ENCODE results near the gene TANGO6. TPM values are rescaled to one million over a fixed set of nuclear protein-coding genes. Genes with fewer than 3 reads are reported as not detected.

Gene TANGO6
- total RNA-seq, 2 donors from 2014 or later, result 6.4 to 10.9 TPM

DNA sequence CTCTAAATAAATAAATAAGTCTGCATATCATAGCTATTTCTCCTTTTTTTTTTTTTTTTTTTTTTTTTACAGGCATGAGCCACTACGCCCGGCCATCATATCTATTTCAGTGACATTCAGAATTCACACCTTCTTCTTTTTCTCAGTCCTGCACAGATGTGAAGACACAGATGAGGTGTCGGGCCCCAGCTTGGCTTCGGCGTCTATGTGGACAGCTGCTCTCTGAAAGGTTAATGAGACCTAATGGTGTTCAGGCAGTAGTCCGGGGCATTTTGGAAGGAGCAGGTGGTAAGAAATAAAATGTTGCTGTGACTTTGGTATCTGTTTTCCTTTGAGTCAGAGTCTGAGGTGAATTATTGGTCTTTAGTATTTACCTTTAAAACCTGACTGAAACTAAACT lies 23.6 kb downstream of the TANGO6 start:
- TF ChIP-seq CTCF (IDR thresholded peaks at IDR 0.05), result no peak
- H3K4me3 ChIP-seq, result no peak overlapping the region
- DNase-seq (ENCODE audit: low spot score), result no peak
- H3K27me3 ChIP-seq, result no peaks in the 10 kb centered on the region
- peaks cover 17% of the 10 kb centered on the region for H3K36me3 ChIP-seq
- no peak overlapping the region for H3K27ac ChIP-seq
- no peaks in the 10 kb centered on the region for H3K4me1 ChIP-seq
- no peaks in the 10 kb centered on the region for H3K9me3 ChIP-seq

- no peaks in the 10 kb centered on the region for H3K9me3 ChIP-seq
- no peak for TF ChIP-seq CTCF (IDR thresholded peaks at IDR 0.05)
- H3K27ac ChIP-seq, result no peak overlapping the region
- no peaks in the 10 kb centered on the region for H3K4me1 ChIP-seq
- H3K27me3 ChIP-seq, result no peaks in the 10 kb centered on the region
- no peak overlapping the region for H3K4me3 ChIP-seq
- no peak for DNase-seq (ENCODE audit: low spot score)
- H3K36me3 ChIP-seq, result peaks cover 20% of the 10 kb centered on the region
Observed at GRCh38 chr16:68869492-68870088, 26.3 kb downstream of the TANGO6 start.

DNA sequence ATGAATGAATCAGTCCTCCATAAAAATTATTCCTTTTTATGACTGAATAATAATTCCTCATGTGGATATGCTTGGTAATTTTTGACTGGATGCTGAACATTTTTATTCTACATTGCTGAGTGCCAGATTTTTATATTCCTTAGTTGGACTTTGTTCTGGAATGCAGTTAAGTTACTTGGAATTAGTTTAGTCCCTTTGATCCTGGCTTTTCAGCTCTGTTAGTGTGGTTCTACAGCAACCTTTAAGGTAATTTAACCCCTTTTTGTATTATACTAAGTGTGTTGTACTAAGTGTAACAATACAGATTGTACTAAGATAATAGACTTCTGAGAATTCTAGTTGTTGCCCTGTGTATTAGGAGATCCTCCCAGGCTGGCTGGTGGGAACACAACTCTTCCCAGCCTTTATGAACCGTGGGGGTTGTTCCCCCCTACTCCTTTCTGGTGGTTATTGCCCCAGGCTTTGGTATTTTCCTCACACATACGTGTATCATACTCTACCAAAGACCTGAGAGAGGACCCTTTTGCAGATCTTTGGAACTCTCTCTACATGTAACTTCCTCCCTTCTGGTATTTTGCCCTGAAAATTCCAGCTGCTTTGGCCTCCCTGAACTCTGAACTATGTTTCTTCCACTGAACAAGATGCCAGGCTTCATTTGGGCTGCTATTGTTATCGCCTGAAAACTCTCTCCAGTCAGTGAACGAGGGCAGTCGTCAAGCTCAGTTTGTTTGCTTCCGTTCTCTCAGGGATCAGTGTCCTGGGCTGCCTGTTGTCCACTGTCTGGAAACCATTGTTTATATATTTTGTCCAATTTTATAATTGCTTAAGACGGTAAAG lies 30.5 kb downstream of the TANGO6 start:
- TF ChIP-seq CTCF (IDR thresholded peaks at IDR 0.05), result no peak
- DNase-seq (ENCODE audit: low spot score), result no peak
- H3K9me3 ChIP-seq, result no peaks in the 10 kb centered on the region
- H3K27me3 ChIP-seq, result no peaks in the 10 kb centered on the region
- no peak overlapping the region for H3K27ac ChIP-seq
- no peak overlapping the region for H3K4me3 ChIP-seq
- no peaks in the 10 kb centered on the region for H3K4me1 ChIP-seq
- peaks cover 41% of the 10 kb centered on the region for H3K36me3 ChIP-seq

GRCh38 chr16:68875871-68876270 lies 32.5 kb downstream of the TANGO6 start:
- Histone ChIP-seq H3K27me3 (no peaks in the 10 kb centered on the region), H3K27ac (no peak overlapping the region), H3K36me3 (peaks cover 51% of the 10 kb centered on the region), H3K4me3 (no peak overlapping the region), H3K9me3 (no peaks in the 10 kb centered on the region), H3K4me1 (no peaks in the 10 kb centered on the region)
- TF ChIP-seq CTCF (IDR thresholded peaks at IDR 0.05), result no peak
- no peak for DNase-seq (ENCODE audit: low spot score)

GRCh38 chr16:68883685-68884084 lies 40.4 kb downstream of the TANGO6 start:
- no peaks in the 10 kb centered on the region for H3K27me3 ChIP-seq
- TF ChIP-seq CTCF (IDR thresholded peaks at IDR 0.05), result no peak

More at GRCh38 chr16:68883685-68884084, 40.4 kb downstream of the TANGO6 start:
- Histone ChIP-seq H3K9me3 (no peaks in the 10 kb centered on the region), H3K4me3 (no peak overlapping the region), H3K4me1 (no peaks in the 10 kb centered on the region), H3K27ac (no peak overlapping the region), H3K36me3 (peaks cover 20% of the 10 kb centered on the region)
- no peak for DNase-seq (ENCODE audit: low spot score)

Data from right atrium auricular region (tissue), 2 donors.